HG03095 (cell line): ENCODE results near the gene SLC6A12.

Source experiments
- ATAC-seq: cut with Tn5 transposase; IDR thresholded peaks from one replicate; pipeline ENCODE4 v1.9.1; 2021; ENCODE audit warnings: moderate library complexity; ENCODE audit not compliant: unreplicated experiment

Gene SLC6A12

GRCh38 chr12:145369-145960 is 68.5 kb downstream of the SLC6A12 start:
- no peak for ATAC-seq

- no peak for ATAC-seq
Observed at GRCh38 chr12:144650-145284, 69.2 kb downstream of the SLC6A12 start.

GRCh38 chr12:143964-144649 is 69.8 kb downstream of the SLC6A12 start:
- no peak for ATAC-seq

GRCh38 chr12:140162-140561 is 73.8 kb downstream of the SLC6A12 start:
- ATAC-seq: no peak
